ENCODE results near the gene PPP1R9A.

PPP1R9A gene

DNA sequence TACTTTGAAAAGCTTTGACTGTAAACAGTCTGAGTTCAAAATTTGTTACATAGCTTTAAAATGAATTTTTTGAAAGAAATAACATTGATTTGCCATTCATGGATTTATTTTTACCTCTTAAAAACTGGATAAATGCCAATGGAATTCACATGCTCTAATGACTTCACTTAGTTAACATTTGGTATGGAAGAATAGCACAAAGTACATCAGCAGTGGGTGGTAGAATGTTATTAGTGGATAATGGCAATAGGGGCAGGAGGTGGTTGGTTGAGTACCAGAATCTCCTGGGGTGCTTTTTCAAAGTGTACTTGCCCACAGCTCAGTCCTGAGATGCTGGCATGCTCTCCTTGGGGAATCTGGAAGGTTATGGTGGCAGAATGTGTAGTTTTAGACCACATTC lies 4.7 kb downstream of the PPP1R9A start:
- no peak for DNase-seq

GRCh38 chr7:94913391-94913790 lies 6.0 kb downstream of the PPP1R9A start:
- no peak for DNase-seq

- no peak for DNase-seq
Observed at GRCh38 chr7:94921911-94922310, 14.5 kb downstream of the PPP1R9A start.

GRCh38 chr7:94922457-94922856 lies 15.1 kb downstream of the PPP1R9A start:
- DNase-seq = no peak

- no peak for DNase-seq
Observed at GRCh38 chr7:94923412-94923811, 16.0 kb downstream of the PPP1R9A start.

DNA sequence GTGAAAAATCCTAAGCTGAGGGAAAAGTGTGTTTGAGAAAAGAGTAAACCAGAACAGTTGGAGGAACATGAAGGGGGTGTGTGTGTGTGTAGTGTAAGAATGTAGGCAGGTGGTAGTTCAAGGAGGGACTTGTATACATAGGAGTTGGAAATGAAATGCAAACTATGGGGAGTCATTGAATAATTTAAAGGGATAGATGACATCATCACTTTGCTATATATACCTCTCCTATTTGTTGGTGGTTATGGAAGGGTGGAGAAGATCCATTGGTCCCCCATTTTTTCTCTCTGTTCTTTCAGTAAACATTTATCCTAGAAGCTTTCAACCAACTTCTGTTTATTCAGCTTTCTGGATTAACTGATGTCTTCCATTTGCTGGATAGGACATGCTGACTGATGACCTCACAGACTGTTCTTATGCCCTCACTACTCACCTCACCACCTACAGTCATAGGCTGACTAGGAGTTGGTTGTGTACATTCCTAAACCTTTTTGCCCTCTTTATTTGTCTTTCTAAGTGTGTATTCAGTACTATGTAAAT lies 20.8 kb downstream of the PPP1R9A start:
- no peak for DNase-seq

- no peak for DNase-seq
Observed at GRCh38 chr7:94933256-94933990, 26.0 kb downstream of the PPP1R9A start.

DNA sequence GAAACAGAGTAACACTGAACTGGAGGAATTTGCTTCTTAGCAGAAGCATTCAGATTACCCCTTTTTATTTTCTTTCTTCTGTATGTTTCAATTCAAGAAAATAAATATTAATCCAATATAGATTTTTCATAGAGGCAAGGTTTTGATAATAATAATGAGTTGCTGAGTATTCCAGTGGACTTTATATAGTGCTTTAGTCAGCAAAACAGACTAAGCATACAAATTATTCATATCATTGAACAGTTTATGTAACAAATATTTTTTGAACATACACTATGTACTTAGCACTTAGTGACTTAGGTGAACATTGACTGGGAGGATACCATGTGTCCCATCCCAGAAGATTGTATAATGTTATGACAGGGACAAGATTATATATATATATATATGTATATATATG lies 32.0 kb downstream of the PPP1R9A start:
- DNase-seq = no peak

DNA sequence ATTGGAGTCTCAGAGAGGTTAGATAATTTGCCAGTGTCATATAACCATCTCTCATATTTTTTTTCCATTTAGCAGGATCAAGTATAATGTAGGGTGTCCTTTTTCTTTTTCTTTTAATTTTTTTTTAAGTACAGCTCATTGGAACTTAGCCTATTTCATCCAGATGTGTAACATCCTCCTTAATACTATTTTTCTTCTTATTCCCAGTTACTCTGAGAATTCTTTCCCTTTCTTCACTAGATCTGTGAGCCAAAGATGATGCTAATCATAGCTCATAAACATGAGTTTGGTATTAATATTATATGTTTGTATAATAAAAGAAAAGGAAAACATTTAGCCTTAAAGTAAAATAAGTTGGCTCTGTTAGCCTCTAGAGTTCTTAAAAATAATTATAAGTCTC lies 32.8 kb downstream of the PPP1R9A start:
- DNase-seq = no peak

DNA sequence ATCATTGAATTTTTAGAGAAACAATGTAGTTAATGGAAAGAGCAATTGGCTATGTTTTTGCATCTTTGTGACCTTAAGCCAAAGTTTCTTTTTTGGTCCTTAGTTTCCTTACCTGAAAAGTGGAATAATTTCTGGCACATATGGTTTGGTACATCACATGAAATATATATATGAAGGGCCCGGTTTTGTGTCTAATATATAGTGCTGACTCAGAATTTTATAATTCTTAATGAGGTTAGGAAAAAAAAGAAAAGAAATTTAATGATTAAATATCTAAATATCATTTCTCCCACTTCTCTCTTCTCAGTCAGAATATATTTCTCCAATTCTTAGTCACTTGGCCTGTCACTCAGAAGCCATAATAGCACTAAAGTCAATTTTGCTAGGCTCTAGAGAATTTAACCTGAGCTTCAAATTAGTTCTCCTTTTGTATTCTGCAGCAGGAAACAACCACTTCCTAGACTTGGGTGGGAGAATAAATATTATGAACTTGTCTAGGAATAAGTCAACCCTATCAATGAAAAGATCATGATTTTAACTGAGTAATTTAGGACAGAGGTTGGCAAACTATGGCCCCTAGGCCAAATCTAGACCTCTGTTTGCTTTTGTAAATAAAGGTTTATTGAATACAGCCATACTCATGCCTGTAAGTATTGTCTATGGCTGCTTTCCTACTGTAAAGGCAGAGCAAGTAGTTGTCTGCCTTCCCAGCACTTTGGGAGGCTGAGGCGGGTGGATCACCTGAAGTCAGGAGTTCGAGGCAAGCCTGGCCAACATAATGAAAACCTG lies 34.6 kb downstream of the PPP1R9A start:
- no peak for DNase-seq

DNA sequence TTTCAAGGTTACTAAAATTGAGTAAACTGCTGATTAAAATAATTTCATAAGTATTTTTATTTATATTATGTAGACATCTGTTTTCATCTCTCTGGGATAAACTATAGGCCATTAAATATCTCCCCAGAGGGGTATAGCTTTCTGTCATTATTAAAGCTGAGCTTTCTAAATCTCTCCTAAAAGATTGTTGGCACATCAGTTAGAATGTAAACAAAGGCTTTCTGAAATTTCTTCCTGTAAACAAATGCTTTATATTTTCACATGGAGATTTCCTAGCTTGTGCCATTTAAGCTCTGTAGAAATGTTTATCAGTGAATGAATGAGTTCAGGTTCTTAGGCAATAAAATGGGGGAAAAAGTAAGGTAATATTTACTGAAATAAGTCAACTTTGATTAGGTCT lies 35.7 kb downstream of the PPP1R9A start:
- DNase-seq = no peak

DNA sequence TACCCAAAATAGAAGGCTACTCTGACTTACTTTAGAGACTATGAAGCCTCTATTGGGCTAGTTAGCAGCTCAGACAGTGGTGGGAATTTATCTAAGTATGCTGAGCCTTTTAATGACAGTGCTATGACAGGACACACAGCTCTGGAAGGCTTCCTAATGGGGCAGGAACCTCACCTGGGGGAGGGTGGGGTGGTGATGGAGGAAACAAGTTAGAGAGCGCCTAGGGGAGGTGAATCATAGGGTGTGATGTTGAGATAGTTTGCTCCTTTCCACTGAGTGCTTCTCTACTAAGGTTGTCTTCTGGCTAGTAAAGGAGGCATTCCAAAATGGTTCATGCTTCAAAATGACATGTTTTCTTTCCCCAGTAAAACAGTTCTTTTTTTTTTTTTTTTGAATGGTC lies 42.1 kb downstream of the PPP1R9A start:
- DNase-seq = no peak

- no peak for DNase-seq
Observed at GRCh38 chr7:94955807-94956206, 48.4 kb downstream of the PPP1R9A start.

DNA sequence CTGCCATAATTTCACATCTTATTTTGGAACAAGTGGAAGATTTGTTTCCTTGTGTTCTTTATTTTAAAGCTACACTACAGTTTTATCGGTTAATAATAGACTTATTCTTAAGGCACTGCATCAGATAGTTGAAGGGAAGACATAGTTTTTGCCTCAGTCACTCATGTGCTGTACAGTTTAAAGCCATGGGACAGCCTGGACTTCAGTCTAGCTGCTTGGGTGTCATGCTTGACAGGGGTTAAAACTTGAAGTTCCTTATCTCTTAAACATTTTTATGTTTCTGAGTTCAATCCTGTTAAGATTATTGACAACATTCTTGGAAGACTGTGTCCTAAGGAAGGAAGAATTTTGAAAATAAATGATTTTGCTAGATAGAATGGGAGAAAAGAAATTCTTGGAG lies 49.7 kb downstream of the PPP1R9A start:
- no peak for DNase-seq

- DNase-seq = no peak
Observed at GRCh38 chr7:94962661-94963060, 55.3 kb downstream of the PPP1R9A start.

DNA sequence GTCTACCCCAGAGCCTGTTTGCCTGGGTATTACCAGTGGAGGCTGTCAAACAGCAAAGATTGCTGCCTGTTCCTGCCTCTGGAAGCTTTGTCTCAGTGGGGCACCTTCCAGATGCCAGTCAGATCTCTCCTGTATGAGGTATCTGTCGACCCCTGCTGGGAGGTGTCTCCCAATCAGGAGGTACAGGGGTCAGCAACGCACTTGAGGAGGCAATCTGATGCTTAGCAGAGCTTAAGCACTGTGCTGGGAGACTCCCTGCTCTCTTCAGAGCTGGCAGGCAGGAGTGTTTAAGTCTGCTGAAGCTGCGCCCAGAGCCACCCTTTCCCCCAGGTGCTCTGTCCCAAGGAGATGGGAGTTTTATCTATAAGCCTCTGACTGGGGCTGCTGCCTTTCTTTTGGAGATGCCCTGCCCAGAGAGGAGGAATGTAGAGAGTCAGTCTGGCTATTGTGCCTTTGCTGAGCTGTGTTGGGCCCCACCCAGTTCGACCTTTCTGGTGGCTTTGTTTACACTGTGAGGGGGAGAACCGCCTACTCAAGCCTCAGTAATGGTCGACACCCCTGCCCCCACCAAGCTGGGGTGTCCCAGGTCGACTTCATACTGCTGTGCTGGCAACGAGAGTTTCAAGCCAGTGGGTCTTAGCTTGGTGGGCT lies 62.2 kb downstream of the PPP1R9A start:
- no peak for DNase-seq

DNA sequence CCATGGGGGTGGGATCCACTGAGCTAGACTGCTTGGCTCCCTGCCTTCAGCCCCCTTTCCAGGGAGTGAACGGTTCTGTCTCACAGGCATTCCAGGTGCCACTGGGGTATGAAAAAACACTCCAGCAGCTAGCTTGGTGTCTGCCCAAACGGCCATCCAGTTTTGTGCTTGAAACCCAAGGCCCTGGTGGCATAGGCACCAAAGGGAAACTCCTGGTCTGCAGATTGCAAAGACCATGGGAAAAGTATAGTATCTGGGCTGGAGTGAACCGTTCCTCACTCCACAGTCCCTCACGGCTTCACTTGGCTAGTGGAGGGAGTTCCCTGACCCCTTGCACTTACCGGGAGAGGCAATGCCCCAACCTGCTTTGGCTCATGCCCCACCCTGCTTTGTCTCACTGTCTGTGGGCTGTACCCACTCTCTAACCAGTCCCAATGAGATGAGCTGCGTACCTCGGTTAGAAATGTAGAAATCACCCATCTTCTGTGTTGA lies 62.7 kb downstream of the PPP1R9A start:
- DNase-seq = no peak

DNA sequence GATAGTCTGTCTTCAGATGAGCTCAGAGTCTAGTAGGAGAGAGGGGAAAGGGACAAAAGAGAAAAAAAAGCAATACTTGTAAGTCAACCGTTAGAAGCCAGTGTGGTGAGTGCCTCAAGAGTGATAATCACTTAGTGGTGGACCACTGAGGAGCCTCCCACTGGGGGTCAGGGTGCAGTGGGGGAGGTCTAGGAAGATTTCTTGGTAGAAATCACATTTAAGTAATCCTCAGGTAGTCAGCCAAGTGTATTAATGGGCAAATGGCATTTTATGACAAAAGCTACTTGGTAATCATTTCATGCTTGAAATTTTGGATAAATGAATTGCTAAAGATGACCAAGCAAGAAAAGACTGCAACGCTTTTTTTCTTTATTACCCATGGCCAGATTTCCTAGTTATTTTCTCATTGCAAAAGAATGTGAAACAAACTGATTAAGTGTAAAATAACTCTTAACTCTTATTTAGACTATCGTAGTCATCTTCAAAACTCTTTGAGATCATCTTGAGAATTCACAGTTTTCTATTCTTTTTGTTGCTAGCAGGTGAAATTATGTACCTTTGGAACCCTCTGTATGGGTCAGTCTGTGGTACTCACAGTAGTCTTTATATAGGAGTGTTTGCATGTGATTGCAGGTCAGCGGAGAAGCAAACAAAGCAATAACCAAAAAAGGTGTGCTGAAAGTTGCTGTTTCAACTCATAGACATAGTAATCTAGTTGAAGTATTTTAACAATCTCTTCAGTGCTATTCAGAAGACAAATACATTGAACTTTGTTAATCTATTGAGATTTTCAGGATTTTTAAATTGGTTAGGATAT lies 63.9 kb downstream of the PPP1R9A start:
- no peak for DNase-seq

- no peak for DNase-seq
Observed at GRCh38 chr7:94972296-94972695, 64.9 kb downstream of the PPP1R9A start.

GRCh38 chr7:94973844-94974243 lies 66.5 kb downstream of the PPP1R9A start:
- no peak for DNase-seq

GRCh38 chr7:94974423-94974822 lies 67.0 kb downstream of the PPP1R9A start:
- DNase-seq = no peak

DNA sequence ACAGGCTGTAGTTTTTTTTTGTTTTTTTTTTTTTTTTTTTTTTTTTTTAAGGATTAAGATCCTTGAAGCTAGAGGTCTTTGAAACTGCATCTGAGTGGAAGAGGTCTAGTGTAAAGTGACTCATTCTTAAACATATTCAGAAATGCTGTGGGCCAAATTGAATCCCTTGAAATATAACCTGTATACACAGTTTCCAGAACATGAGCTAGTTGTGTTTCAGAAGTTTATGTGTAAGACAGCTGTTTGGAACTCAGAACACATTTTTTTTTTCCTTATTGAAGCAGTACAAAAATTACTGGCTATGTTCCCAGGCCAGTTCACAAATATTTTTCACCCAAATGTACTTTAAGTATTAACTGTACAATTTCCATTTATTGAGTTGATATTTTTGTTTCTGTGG lies 67.9 kb downstream of the PPP1R9A start:
- DNase-seq = no peak
